Measurements from ENCODE around the gene MANBA.

Gene MANBA

DNA sequence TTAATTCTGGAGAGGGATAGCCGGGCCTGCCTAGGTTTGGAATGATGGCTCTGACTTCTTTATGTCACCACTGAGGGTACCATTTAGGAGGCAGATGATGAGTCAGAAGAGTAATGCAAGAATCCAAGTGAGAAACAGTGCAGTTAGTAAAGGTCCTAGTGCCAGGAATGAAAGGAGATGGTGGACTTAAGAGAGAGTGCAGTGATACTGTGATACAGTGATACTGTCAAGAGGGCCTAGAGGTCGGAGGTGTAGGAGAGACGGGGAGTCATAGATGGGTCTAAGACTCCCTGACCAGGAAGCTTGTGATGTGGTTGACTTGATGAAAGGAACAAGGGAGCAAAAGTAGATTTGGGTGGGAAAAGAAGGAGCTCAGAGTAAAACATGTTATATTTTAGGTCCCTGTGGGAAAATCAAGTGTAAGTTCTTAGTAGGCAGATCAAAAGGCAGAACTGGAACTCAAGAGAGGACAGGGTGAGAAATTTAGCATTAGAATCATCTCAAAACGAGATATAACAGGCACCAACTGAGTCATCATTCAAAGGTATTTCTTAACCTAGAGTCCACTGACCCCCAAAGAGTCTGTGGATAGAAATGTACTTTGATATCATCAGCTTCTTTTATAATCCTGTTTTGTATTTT is 174.6 kb downstream of the MANBA start:
- no peak for DNase-seq

DNA sequence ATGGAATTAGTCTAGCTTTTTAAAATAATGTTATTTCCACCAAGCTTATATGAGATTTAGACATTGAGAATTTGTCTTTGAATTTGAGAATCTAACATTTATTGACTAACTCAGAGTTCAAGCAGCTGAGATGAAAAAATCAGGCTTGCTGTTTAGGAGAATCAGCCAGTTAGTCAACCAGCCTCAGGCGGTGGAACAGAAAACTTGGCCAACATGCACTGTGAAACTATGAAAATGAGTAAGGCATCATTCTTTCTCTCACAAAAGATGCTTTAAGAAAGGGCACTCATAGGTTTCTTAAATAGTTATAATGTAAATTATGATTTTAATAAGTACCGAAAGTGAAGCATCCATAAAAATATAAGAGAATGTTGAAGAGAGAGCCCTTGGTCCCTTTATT is 175.4 kb downstream of the MANBA start:
- no peak for DNase-seq

DNA sequence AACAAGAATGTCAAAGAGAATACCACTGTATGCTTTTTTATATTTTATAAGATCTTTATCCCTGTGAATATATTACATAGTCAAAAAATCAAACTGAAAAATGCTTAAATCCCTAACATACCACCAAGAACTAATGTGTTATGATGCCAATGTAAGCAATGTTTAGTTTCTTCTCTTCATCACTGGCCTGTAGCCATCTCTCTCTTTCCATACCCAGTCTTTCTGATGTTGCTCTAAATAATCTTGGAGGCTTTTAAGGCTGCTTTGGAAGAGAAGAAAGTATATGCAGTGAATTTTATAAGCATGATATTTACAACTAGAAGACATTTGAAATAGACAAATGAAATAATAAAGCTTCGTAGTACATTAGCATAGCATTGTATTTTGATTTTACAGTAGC is 176.7 kb downstream of the MANBA start:
- no peak for DNase-seq

Data from NCI-H1694 (cell line).